Endothelial cell (in vitro differentiated cells): ENCODE data around the gene MSRB3. TPM values are rescaled to one million over a fixed set of nuclear protein-coding genes. Genes with fewer than 3 reads are reported as not detected.
A peak's percentile ranks its signal among the peaks of the same experiment; 100 is the strongest.
"Not testable (repeated sequence)": the region's sequence is repeated elsewhere in the genome, so short reads cannot be mapped to it uniquely, and the experiment has no call there.

Experiments used
- DNase-seq: peaks from one replicate; pipeline ENCODE4 v3.0.0; 2021; ENCODE audit warnings: low spot score
- H3K27ac Mint-ChIP-seq: one replicate; pipeline ENCODE4 v1.8.0; 2021; ENCODE audit warnings: mixed read lengths, inconsistent platforms; ENCODE audit not compliant: unreplicated experiment
- H3K27me3 Mint-ChIP-seq: one replicate; pipeline ENCODE4 v1.8.0; 2021; ENCODE audit warnings: mild to moderate bottlenecking, moderate library complexity, mixed read lengths, inconsistent platforms; ENCODE audit not compliant: unreplicated experiment
- H3K36me3 Mint-ChIP-seq: one replicate; pipeline ENCODE4 v1.8.0; 2021; ENCODE audit warnings: mild to moderate bottlenecking, low read depth, mixed read lengths, inconsistent platforms; ENCODE audit not compliant: unreplicated experiment
- H3K4me1 Mint-ChIP-seq: one replicate; pipeline ENCODE4 v1.8.0; 2021; ENCODE audit warnings: mild to moderate bottlenecking, mixed read lengths, inconsistent platforms; ENCODE audit not compliant: unreplicated experiment
- H3K4me3 Mint-ChIP-seq: one replicate; pipeline ENCODE4 v1.8.0; 2021; ENCODE audit warnings: mild to moderate bottlenecking, mixed read lengths, inconsistent platforms; ENCODE audit not compliant: unreplicated experiment
- H3K9me3 Mint-ChIP-seq: one replicate; pipeline ENCODE4 v1.8.0; 2021; ENCODE audit warnings: mixed read lengths, inconsistent platforms; ENCODE audit not compliant: unreplicated experiment
- CTCF ChIP-seq: fragments of 200-600 bp; sonication (generic); IDR thresholded peaks from one replicate; pipeline ENCODE4 v1.5.0; 2021; ENCODE audit warnings: antibody characterized with exemption; ENCODE audit not compliant: unreplicated experiment
- total RNA-seq: library from RNA; stranded (reverse); fragmentation: NEBNext Ultra II Directional; extraction: Animal tissue kit (Norgen Biotek cat#: 25700); gene quantifications from one replicate; pipeline ENCODE4 v1.2.1, GENCODE V29; 2021; ENCODE audit not compliant: unreplicated experiment

The MSRB3 gene
- total RNA-seq, 1 donor from 2014 or later = 19.9 TPM

GRCh38 chr12:65277994-65278575, 398 bp upstream of the MSRB3 start:
- H3K27me3 Mint-ChIP-seq = peaks cover 2% of the 10 kb centered on the region
- H3K4me1 Mint-ChIP-seq = peaks cover 5% of the 10 kb centered on the region
- H3K36me3 Mint-ChIP-seq = no peaks in the 10 kb centered on the region
- no peak overlapping the region for H3K27ac Mint-ChIP-seq
- TF ChIP-seq CTCF = no peak
- no peak for DNase-seq
- H3K4me3 Mint-ChIP-seq = peak overlapping the region; percentile 90
- no peaks in the 10 kb centered on the region for H3K9me3 Mint-ChIP-seq

GRCh38 chr12:65279369-65280112, 1.1 kb downstream of the MSRB3 start:
- Mint-ChIP-seq H3K27me3 (peaks cover 2% of the 10 kb centered on the region), H3K36me3 (no peaks in the 10 kb centered on the region), H3K4me3 (peak overlapping the region; percentile 90), H3K9me3 (no peaks in the 10 kb centered on the region), H3K27ac (no peak overlapping the region), H3K4me1 (peaks cover 5% of the 10 kb centered on the region)
- DNase-seq = no peak
- no peak for TF ChIP-seq CTCF

- Mint-ChIP-seq H3K9me3 (no peaks in the 10 kb centered on the region), H3K36me3 (no peaks in the 10 kb centered on the region), H3K27me3 (peaks cover 2% of the 10 kb centered on the region), H3K4me1 (peaks cover 5% of the 10 kb centered on the region), H3K27ac (no peak overlapping the region), H3K4me3 (no peak overlapping the region)
- TF ChIP-seq CTCF = no peak
- no peak for DNase-seq
Observed at GRCh38 chr12:65280306-65280705, 1.8 kb downstream of the MSRB3 start.

- DNase-seq = no peak
- Mint-ChIP-seq H3K36me3 (no peaks in the 10 kb centered on the region), H3K4me1 (peaks cover 5% of the 10 kb centered on the region), H3K27ac (no peak overlapping the region), H3K4me3 (no peak overlapping the region), H3K9me3 (no peaks in the 10 kb centered on the region), H3K27me3 (peaks cover 2% of the 10 kb centered on the region)
- no peak for TF ChIP-seq CTCF
Observed at GRCh38 chr12:65282840-65283239, 4.4 kb downstream of the MSRB3 start.

- DNase-seq, H3K4me3 Mint-ChIP-seq, H3K9me3 Mint-ChIP-seq, H3K27me3 Mint-ChIP-seq, H3K4me1 Mint-ChIP-seq, H3K36me3 Mint-ChIP-seq, H3K27ac Mint-ChIP-seq: not testable (repeated sequence)
Observed at GRCh38 chr12:65285532-65285931, 7.0 kb downstream of the MSRB3 start.
